GM23338 (cell line): ENCODE measurements around the gene TPK1. TPM values are rescaled to one million over a fixed set of nuclear protein-coding genes. Genes with fewer than 3 reads are reported as not detected.

Experiments used
- ATAC-seq: fragments of 200-7000 bp; cut with Tn5 transposase; 3 replicates; pipeline ENCODE4 v1.9.1; 2020
- DNase-seq: peaks from one replicate; pipeline ENCODE4 v3.0.0-alpha.2; 2015; ENCODE audit warnings: low spot score
- H2AFZ ChIP-seq: fragments of 200-600 bp; sonication (generic); 2 replicates; pipeline ENCODE4 v1.8.0; 2016; ENCODE audit warnings: antibody characterized with exemption, mild to moderate bottlenecking, moderate library complexity
- H3F3A ChIP-seq: fragments of 200-600 bp; sonication (generic); replicated peaks from 2 replicates; pipeline ENCODE4 v1.8.0; 2017; ENCODE audit warnings: antibody characterized with exemption, mixed run types, low read depth
- H3K27ac ChIP-seq: fragments of 200-600 bp; sonication (generic); 2 replicates; pipeline ENCODE4 v1.6.1; 2016; ENCODE audit warnings: low read depth
- H3K27me3 ChIP-seq: fragments of 200-600 bp; sonication (generic); 2 replicates; pipeline ENCODE4 v1.8.0; 2016; ENCODE audit warnings: mild to moderate bottlenecking, mixed run types, moderate library complexity; ENCODE audit not compliant: insufficient read depth
- H3K36me3 ChIP-seq: fragments of 200-600 bp; sonication (generic); 2 replicates; pipeline ENCODE4 v1.8.0; 2016; ENCODE audit warnings: mild to moderate bottlenecking; ENCODE audit not compliant: insufficient read depth
- H3K4me1 ChIP-seq: fragments of 200-600 bp; sonication (generic); 2 replicates; pipeline ENCODE4 v1.8.0; 2016; ENCODE audit warnings: mild to moderate bottlenecking, moderate library complexity; ENCODE audit not compliant: insufficient read depth
- H3K4me2 ChIP-seq: fragments of 200-600 bp; sonication (generic); 2 replicates; pipeline ENCODE4 v1.7.1; 2017; ENCODE audit warnings: mixed run types
- H3K4me3 ChIP-seq: fragments of 200-600 bp; sonication (generic); 2 replicates; pipeline ENCODE4 v1.6.1; 2016; ENCODE audit warnings: mixed run types
- H3K79me2 ChIP-seq: fragments of 200-600 bp; sonication (generic); replicated peaks from 2 replicates; pipeline ENCODE4 v1.8.0; 2017; ENCODE audit warnings: mild to moderate bottlenecking; ENCODE audit not compliant: insufficient read depth
- H3K9me2 ChIP-seq: fragments of 200-600 bp; sonication (generic); 2 replicates; pipeline ENCODE4 v1.8.0; 2017; ENCODE audit not compliant: insufficient read depth
- H4K20me1 ChIP-seq: fragments of 200-600 bp; sonication (generic); replicated peaks from 2 replicates; pipeline ENCODE4 v1.8.0; 2017; ENCODE audit warnings: mild to moderate bottlenecking; ENCODE audit not compliant: insufficient read depth
- H3K27ac Mint-ChIP-seq: 2 replicates; pipeline ENCODE4 v1.8.0; 2020; ENCODE audit warnings: inconsistent platforms, mild to moderate bottlenecking, moderate library complexity, mixed read lengths
- H3K27me3 Mint-ChIP-seq: 3 replicates; pipeline ENCODE4 v1.8.0; 2022; ENCODE audit warnings: low read depth, mild to moderate bottlenecking, moderate library complexity, mixed read lengths, inconsistent platforms; ENCODE audit not compliant: insufficient read depth, poor library complexity
- H3K36me3 Mint-ChIP-seq: 3 replicates; pipeline ENCODE4 v1.8.0; 2021; ENCODE audit warnings: low read depth, mild to moderate bottlenecking, inconsistent platforms, moderate library complexity, mixed read lengths
- H3K4me1 Mint-ChIP-seq: 3 replicates; pipeline ENCODE4 v1.8.0; 2020; ENCODE audit warnings: mild to moderate bottlenecking, inconsistent platforms, mixed read lengths
- H3K4me3 Mint-ChIP-seq: 3 replicates; pipeline ENCODE4 v1.8.0; 2021; ENCODE audit warnings: moderate library complexity, mild to moderate bottlenecking, inconsistent platforms, mixed read lengths
- H3K9me3 Mint-ChIP-seq: 3 replicates; pipeline ENCODE4 v1.8.0; 2020; ENCODE audit warnings: moderate library complexity, mild to moderate bottlenecking, inconsistent platforms, mixed read lengths
- JUNB ChIP-seq: IDR thresholded peaks from one replicate; pipeline ENCODE4 v1.6.1; 2016; ENCODE audit warnings: antibody characterized with exemption; ENCODE audit not compliant: unreplicated experiment
- NANOG ChIP-seq: IDR thresholded peaks from 2 replicates; pipeline ENCODE4 v1.6.1; 2016; ENCODE audit warnings: antibody characterized with exemption, borderline replicate concordance
- polyA plus RNA-seq: library from polyadenylated mRNA; unstranded; fragments of >200 nt; fragmentation: Nextera tagmentation; extraction: Ambion mirVana; gene quantifications from 2 replicates; pipeline ENCODE4 v1.2.1, GENCODE V29; 2016
- total RNA-seq: library from RNA; depleted of rRNA; stranded (reverse); fragments of >200 nt; shearing (Covaris generic); gene quantifications from 2 replicates; pipeline ENCODE4 v1.2.3, GENCODE V29; 2014
- TF ChIP-seq, protein P1 (sequence below): fragments of 250-450 bp; sonication (Bioruptor Pico); IDR thresholded peaks from 2 replicates; pipeline ENCODE4 v1.5.0; 2020; ENCODE audit warnings: mild to moderate bottlenecking, moderate library complexity

TPK1 gene
- total and polyA plus RNA-seq, 2 experiments from 2014 or later, result 2.6 to 2.9 TPM

DNA sequence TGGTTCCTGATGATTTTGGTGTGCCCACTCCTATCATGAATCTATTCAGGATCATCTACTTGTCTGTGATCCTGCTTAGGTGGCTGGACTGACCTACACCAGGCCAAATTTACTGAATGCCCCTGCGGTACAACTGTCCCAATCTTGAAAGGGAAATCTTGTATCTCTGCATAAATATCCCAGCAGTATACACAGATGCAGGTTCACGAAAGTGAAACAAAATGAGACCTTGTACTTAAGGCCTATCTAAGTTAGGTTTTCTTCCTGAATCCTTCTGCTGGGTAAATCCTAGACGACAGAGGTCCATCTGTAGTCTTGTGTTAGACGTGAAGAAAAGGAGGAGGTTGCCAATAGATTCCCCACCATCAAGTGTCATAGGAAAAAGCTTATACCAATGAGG is 346.9 kb downstream of the TPK1 start:
- H3K4me3 ChIP-seq, result no peak overlapping the region
- ATAC-seq, result no peak
- no peaks in the 10 kb centered on the region for H3K27me3 ChIP-seq
- no peaks in the 10 kb centered on the region for H3K9me2 ChIP-seq
- H3K4me1 ChIP-seq, result peaks cover 12% of the 10 kb centered on the region
- H3K36me3 ChIP-seq, result no peaks in the 10 kb centered on the region
- H3K79me2 ChIP-seq, result no peaks in the 10 kb centered on the region
- TF ChIP-seq JUNB, result no peak
- no peaks in the 10 kb centered on the region for H3F3A ChIP-seq
- H3K4me2 ChIP-seq, result no peak overlapping the region
- Mint-ChIP-seq H3K4me3 (no peak overlapping the region), H3K36me3 (no peaks in the 10 kb centered on the region), H3K4me1 (peaks cover 24% of the 10 kb centered on the region), H3K27me3 (peaks cover under 1% of the 10 kb centered on the region), H3K9me3 (no peaks in the 10 kb centered on the region), H3K27ac (no peak overlapping the region)
- H2AFZ ChIP-seq, result no peak overlapping the region
- no peak overlapping the region for H3K27ac ChIP-seq
- H4K20me1 ChIP-seq, result no peaks in the 10 kb centered on the region
- DNase-seq, result no peak

DNA sequence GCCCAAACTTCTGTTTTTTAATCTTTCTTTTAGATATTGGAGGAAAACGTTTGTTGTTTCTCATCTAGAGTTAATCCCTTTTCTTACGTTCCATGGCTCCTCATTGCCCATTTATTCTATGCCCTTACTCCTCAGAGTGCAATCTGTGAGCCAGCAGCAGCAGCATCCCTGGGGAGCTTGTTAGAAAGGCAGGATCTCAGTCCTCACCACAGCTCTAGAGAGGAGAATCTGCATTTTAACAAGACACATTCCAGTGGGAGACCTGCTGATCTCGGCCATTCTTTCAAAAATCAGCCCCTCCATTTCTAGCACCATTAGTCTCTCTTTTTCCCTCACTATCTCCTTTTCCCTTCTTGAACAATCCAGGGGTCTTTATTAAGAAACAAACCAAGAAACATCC is 348.0 kb downstream of the TPK1 start:
- Mint-ChIP-seq H3K36me3 (no peaks in the 10 kb centered on the region), H3K4me1 (peaks cover 24% of the 10 kb centered on the region), H3K4me3 (peak overlapping the region; percentile 44), H3K9me3 (no peaks in the 10 kb centered on the region), H3K27ac (peak overlapping the region; percentile 94), H3K27me3 (peaks cover 2% of the 10 kb centered on the region)
- Histone ChIP-seq H3F3A (no peaks in the 10 kb centered on the region), H3K27ac (peak overlapping the region; percentile 23; the same call in 1 of the 2 replicates), H3K36me3 (no peaks in the 10 kb centered on the region), H2AFZ (no peak overlapping the region), H3K4me1 (peaks cover 12% of the 10 kb centered on the region), H3K79me2 (no peaks in the 10 kb centered on the region), H3K9me2 (no peaks in the 10 kb centered on the region), H3K4me2 (0 out of 2 replicates have a peak overlapping the region, but pooled peaks have one; percentile 28), H4K20me1 (no peaks in the 10 kb centered on the region), H3K27me3 (no peaks in the 10 kb centered on the region), H3K4me3 (no peak overlapping the region)
- ATAC-seq (peak; percentile 100), DNase-seq (peak; percentile 85)
- TF ChIP-seq, protein P1, sequence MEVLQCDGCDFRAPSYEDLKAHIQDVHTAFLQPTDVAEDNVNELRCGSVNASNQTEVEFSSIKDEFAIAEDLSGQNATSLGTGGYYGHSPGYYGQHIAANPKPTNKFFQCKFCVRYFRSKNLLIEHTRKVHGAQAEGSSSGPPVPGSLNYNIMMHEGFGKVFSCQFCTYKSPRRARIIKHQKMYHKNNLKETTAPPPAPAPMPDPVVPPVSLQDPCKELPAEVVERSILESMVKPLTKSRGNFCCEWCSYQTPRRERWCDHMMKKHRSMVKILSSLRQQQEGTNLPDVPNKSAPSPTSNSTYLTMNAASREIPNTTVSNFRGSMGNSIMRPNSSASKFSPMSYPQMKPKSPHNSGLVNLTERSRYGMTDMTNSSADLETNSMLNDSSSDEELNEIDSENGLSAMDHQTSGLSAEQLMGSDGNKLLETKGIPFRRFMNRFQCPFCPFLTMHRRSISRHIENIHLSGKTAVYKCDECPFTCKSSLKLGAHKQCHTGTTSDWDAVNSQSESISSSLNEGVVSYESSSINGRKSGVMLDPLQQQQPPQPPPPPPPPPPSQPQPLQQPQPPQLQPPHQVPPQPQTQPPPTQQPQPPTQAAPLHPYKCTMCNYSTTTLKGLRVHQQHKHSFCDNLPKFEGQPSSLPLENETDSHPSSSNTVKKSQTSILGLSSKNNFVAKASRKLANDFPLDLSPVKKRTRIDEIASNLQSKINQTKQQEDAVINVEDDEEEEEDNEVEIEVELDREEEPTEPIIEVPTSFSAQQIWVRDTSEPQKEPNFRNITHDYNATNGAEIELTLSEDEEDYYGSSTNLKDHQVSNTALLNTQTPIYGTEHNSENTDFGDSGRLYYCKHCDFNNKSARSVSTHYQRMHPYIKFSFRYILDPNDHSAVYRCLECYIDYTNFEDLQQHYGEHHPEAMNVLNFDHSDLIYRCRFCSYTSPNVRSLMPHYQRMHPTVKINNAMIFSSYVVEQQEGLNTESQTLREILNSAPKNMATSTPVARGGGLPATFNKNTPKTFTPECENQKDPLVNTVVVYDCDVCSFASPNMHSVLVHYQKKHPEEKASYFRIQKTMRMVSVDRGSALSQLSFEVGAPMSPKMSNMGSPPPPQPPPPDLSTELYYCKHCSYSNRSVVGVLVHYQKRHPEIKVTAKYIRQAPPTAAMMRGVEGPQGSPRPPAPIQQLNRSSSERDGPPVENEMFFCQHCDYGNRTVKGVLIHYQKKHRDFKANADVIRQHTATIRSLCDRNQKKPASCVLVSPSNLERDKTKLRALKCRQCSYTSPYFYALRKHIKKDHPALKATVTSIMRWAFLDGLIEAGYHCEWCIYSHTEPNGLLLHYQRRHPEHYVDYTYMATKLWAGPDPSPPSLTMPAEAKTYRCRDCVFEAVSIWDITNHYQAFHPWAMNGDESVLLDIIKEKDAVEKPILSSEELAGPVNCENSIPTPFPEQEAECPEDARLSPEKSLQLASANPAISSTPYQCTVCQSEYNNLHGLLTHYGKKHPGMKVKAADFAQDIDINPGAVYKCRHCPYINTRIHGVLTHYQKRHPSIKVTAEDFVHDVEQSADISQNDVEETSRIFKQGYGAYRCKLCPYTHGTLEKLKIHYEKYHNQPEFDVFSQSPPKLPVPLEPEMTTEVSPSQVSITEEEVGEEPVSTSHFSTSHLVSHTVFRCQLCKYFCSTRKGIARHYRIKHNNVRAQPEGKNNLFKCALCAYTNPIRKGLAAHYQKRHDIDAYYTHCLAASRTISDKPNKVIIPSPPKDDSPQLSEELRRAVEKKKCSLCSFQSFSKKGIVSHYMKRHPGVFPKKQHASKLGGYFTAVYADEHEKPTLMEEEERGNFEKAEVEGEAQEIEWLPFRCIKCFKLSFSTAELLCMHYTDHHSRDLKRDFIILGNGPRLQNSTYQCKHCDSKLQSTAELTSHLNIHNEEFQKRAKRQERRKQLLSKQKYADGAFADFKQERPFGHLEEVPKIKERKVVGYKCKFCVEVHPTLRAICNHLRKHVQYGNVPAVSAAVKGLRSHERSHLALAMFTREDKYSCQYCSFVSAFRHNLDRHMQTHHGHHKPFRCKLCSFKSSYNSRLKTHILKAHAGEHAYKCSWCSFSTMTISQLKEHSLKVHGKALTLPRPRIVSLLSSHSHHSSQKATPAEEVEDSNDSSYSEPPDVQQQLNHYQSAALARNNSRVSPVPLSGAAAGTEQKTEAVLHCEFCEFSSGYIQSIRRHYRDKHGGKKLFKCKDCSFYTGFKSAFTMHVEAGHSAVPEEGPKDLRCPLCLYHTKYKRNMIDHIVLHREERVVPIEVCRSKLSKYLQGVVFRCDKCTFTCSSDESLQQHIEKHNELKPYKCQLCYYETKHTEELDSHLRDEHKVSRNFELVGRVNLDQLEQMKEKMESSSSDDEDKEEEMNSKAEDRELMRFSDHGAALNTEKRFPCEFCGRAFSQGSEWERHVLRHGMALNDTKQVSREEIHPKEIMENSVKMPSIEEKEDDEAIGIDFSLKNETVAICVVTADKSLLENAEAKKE (CRISPR knock-in tag), result peak; percentile 92
- TF ChIP-seq NANOG, result no peak
